Activated CD4-positive, alpha-beta T cell treated with anti-CD3 and anti-CD28 coated beads, Interleukin-2, amount 50 U/mL, for 1 hour (primary cell): ENCODE results near the gene ERN2.
"Not testable (repeated sequence)": the region's sequence is repeated elsewhere in the genome, so short reads cannot be mapped to it uniquely, and the experiment has no call there.

ENCODE experiments used
- DNase-seq: peaks from one replicate; pipeline ENCODE4 v3.0.0-alpha.2; 2020

ERN2 gene

GRCh38 chr16:23712976-23713375, at the start of gene ERN2:
Gene ERN2, minus strand, starts transcription at chr16:23713222. Its CDS starts 35 bp downstream, at chr16:23713187.
- DNase-seq: no peak

GRCh38 chr16:23757937-23758619, 45.1 kb upstream of the ERN2 start:
- DNase-seq: no peak

- no peak for DNase-seq
Measured at GRCh38 chr16:23757116-23757515, 44.1 kb upstream of the ERN2 start.

- no peak for DNase-seq
Measured at GRCh38 chr16:23755484-23755809, 42.4 kb upstream of the ERN2 start.

GRCh38 chr16:23754594-23755483, 41.8 kb upstream of the ERN2 start, which contains the start of gene CHP2:
Gene CHP2, plus strand, starts transcription at chr16:23755026. Its CDS starts 24 bp downstream, at chr16:23755050.
- DNase-seq: no peak

GRCh38 chr16:23753908-23754593, 41.0 kb upstream of the ERN2 start:
- no peak for DNase-seq

GRCh38 chr16:23751053-23751452, 38.0 kb upstream of the ERN2 start:
- DNase-seq: not testable (repeated sequence)

GRCh38 chr16:23748630-23749029, 35.6 kb upstream of the ERN2 start:
- DNase-seq: no peak

GRCh38 chr16:23745263-23745662, 32.2 kb upstream of the ERN2 start:
- DNase-seq: no peak

GRCh38 chr16:23742766-23743165, 29.7 kb upstream of the ERN2 start:
- DNase-seq: no peak

- DNase-seq: no peak
Measured at GRCh38 chr16:23741675-23742303, 28.8 kb upstream of the ERN2 start.

- no peak for DNase-seq
Measured at GRCh38 chr16:23739516-23739915, 26.5 kb upstream of the ERN2 start.

GRCh38 chr16:23737423-23738028, 24.5 kb upstream of the ERN2 start:
- DNase-seq: not testable (repeated sequence)

GRCh38 chr16:23734176-23734893, 21.3 kb upstream of the ERN2 start:
- DNase-seq: no peak

GRCh38 chr16:23729503-23730424, 16.7 kb upstream of the ERN2 start:
- no peak for DNase-seq

- DNase-seq: no peak
Measured at GRCh38 chr16:23728112-23728477, 15.1 kb upstream of the ERN2 start.

GRCh38 chr16:23726710-23727109, 13.7 kb upstream of the ERN2 start:
- DNase-seq: no peak

GRCh38 chr16:23724785-23725131, 11.7 kb upstream of the ERN2 start:
- no peak for DNase-seq

- DNase-seq: no peak
Measured at GRCh38 chr16:23724096-23724784, 11.2 kb upstream of the ERN2 start.

- DNase-seq: not testable (repeated sequence)
Measured at GRCh38 chr16:23722613-23723240, 9.7 kb upstream of the ERN2 start.
